ENCODE measurements around the gene TCF21.
A peak's percentile ranks its signal among the peaks of the same experiment; 100 is the strongest.
"Not testable (repeated sequence)": the region's sequence is repeated elsewhere in the genome, so short reads cannot be mapped to it uniquely, and the experiment has no call there.

TCF21 gene

DNA sequence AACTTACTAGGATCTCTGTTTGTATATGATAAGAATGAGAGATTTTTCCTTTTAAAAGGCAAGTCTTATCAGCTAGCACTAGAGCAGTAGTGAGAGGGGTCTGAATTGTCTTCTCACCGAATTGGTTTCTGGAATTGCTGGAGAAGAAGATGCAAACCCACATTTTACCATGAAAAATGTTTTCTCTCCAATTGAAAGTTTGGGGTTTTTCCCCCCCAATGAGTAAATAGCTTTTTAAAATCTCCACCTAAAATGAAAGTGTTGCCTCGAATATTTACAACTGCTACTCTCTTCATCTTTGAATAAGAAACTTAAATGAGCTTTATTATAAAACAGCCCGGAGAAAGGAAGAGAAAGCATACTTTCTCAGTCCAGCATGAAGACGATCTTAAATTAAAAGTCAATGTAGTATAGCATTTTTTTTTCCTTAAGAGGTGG is 1.8 kb downstream of the TCF21 start:
- no peak for DNase-seq

DNA sequence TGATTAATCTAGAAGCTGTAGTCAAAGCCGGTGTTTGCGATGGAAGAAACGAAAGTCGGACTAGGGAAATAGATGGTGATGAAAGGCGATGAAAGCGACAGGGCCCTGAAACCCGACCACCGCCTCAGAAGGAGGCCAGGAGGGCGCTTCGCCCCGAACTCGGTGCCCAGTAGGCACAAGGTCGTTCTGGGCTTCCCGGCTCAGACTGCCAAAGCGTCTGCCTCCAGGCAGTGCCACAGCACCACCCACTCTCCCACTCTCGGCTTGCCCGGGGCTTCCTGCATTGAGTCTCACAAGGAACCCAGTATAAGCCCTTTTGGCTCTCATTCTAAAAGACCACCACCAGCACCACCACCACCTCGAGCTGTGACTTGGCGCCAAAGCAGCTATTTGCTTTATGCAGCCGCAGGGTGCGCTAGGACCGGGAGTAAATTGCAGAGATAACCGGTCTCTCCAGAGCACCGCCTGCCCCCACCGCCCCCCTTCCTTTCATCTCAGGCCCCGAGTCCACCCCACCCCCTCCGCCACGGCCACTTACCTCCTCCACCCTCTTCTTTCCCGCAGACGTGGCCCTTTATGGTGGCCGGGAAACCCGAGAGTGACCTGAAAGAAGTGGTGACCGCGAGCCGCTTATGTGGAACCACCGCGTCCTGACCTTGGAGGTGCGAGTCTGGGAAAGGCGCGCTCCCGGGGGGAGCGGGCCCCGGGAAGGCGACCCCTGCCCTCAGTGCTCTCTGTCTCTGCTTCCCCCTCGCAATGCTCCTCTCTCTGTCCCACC is 2.4 kb downstream of the TCF21 start:
- peak; percentile 10 for DNase-seq

DNA sequence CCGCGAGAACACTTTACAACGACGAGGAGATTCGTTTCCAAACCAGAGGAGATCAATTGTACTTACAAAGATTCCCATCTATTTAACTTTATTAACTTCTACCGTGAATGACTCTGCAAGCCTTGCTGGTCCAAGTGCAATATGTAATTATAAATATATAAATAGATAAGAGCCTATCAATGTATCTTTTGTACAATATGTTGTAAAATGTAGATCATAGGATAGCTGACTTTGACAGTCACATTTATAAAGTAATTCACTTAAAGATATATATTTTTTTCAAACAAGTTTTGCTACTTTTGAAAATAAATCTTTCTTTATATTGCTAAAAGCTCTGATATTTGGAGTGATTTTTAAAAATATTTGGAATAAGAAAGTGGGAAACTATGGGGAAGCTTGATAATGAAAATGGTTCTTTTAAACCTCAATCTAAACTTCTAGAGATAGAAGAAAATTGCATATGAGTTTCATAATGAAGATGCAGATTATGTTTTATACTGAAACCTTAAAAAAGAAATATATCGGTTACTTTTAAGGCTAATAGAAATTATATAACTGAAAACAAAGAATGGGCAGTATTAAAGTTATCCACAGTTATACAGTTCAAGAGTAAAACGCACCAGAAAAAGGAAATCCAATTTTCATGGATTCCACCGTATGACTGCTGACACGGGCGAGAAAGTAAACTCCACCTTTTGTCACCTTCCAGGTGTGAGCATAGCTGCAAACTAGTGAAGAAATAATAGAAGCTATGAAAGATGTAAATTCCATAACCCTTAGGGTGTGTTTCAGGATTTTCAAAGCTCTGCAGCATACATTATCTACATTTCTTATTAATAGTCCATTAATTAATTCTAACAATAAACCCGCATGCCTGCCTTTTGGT is 3.3 kb downstream of the TCF21 start:
- DNase-seq: no peak

DNA sequence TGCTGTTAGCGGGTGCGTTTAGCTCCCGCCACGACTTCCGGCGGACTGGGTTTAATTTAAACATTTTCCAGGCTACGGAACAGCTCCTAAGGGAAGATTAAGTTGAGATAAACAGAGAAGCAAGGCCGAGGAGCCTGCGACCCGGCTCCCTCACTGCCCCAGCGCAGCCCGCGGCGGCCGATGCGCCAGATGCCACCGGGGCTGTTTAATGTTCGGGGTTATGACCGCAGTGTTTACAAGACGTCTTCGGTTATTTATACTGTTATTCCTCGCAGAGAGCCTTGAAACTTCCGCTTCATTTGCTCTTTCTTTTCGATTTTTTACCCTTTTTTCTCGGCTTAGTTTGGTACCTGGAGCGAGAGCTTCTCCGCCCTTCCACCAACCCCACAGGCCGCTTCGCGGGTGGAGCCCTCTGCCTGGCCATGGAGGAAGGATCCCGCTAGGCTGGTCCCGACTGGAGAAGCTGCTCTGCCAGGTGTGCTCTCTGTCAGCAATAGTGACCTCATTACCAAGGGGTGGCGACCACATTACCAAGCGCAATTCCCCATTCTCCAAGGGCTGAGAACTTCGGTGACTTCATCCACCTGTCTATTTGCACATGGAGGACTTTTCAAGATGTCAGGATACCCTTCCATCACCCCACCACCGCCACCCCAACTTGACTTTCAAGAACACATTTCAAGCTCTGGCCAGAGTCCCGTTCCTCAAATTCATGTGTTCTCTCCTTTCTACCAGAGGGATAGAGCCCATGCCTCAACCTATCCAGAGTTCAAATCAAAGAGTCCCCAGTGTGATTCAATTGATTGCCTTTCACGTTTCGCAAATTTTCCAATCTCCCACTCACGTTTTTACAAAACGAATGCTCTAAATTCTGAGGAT is 4.1 kb downstream of the TCF21 start:
- peak; percentile 7 for DNase-seq

DNA sequence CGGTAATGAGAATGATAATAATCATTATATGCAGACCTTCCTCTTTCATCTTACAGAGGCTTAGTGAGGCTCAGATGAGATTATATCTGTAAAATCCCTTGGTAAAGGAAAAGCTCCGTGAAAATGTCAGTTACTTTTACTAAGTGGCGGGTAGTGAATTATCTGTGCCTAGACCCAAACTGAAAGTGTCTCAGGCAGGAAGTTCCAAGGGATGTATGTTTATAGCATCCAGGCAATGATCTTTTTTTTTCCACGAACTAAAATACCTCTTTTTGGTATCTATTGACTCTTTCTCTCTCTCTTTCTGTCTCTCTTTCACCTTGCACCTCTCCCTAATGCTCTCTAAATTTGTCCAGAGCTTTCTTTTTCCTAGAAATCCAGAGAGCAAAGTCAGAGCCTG is 5.0 kb downstream of the TCF21 start:
- no peak for DNase-seq

DNA sequence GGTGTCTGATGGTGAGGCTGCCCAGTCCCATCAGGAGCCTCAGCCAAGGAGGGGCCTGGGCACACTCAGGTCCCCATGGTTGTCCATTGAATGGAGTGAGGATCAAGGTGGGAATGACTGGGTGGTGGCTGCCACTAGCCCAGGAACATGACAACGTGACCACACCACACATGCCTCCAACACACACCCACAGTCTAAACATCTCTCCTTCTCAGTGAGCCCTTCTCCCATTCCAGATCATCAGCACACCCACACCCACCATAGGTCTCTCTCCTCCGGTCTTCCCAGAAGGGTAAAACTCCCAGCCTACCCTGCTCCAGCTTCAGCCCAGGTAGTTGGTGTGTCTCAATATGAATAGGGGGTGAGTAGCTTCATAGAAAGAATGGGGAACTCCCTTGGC is 5.5 kb downstream of the TCF21 start:
- DNase-seq: no peak

DNA sequence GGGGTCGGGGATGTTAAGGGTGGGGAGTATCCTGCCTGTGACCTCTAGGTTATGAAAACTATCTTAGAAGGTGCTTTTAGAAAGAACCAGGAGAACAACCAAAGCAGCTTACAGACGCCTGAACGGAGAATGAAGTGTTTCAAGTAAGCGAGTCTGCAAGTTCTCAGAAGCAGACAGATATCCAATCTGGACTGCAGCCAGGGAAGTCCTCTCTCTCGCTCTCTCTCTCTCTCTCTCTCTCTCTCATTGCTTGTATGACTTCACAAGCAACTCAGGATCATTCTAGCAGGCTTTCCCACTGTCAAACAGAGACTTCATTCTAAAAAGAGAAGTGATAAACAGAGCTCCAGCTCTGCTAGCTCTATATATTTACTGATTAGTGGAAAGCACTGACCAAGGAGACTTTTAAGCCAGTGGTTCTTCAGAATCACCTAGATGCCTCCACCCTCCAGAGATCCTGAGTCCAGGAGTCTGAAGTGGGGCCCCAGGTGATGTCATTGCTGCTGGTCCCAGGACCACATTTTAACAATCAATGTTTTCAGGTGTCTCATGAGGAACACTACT is 6.0 kb downstream of the TCF21 start:
- DNase-seq: no peak

DNA sequence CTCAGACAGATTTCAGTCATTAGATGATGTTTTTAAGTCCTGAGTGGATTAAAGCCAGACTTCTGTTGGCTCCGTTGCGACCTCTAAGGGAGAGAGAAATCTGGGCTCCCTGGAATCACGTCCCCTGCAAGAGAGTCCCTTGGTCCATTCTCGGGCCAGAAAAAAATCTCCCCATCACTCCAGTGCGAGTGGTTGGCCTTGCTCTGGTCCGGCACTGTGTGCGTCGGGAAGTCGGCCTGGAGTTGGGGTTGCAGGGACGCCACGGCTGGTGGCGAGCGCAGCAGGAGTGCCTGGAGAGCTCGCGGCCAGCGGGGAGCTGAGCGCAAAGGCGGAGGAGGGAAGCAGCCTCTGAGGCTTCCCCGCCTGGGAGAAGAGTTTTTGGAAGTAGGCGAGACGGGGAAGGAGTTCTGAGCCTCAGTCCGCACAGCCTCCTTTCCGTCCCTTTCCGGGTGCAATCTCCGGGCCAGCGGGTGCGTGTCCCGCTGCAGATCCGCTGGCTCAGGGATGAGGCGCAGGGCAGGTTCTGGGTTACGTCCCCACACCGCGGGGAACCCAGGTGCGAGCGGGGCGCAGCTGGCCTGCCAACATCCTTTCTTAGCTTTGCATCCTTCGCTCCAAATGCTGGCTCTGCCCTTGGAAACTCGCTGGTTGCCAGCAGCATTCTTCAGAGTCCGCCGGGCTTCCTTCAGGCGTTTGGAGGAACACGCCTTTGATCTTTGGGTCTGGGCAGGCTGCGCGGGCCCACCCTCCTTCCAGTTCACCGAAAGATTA is 6.8 kb downstream of the TCF21 start:
- DNase-seq: no peak

DNA sequence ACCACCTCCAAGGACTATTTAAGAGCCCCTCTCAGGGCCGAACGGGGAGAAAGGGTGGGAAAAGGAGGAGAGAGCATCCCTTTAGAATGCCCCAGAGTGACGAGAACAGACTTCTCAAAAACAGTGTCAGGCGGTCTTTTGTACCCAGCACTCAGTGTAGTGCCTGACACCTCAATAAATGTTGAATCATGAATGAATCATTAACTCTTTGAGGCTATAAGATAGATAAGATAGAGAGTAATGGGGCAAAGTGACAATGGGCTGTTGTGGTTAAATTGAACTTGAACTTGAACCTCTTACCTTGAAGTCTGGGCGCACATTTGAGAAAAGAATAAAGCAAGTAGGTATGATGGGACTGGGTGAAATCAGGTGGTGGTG is 7.4 kb downstream of the TCF21 start:
- DNase-seq: no peak

DNA sequence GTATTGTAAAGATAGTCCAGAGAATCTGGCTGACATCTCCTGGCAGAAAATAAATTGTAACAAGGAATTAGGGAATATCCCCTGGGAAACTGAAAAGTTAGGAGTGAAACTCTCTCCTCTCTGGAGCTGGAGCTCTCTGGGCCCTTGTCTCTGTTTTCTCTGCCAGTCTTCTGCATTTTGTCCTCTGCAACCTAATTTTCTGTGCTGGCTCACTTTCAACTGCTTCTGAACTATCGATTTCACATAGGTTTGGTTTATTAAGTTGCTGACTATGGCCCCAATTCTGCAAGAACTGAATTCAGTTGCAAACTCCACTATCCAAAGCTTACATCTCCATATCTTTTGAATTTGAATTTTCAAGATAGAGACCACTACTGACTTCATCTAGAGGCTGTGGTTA is 9.3 kb downstream of the TCF21 start:
- DNase-seq: no peak

DNA sequence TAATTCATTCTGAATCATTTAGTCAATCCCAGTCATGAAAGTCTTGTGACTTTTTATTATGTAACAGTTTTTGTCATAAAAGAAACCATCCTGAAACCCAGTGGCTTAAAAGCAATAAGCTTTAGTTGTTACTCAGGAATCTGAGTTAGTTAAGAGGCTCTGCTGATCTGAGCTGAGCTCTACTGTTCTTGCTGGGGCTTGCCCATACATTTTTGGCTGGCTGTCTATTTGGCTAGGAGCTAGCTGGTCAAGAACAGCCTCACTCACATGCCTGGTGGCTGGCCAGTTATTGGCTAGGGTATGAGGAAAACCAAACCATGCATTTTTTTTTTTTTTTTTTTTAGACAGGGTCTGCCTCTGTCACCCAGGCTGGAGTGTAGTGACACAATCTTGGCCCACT is 10.6 kb downstream of the TCF21 start:
- DNase-seq: no peak

DNA sequence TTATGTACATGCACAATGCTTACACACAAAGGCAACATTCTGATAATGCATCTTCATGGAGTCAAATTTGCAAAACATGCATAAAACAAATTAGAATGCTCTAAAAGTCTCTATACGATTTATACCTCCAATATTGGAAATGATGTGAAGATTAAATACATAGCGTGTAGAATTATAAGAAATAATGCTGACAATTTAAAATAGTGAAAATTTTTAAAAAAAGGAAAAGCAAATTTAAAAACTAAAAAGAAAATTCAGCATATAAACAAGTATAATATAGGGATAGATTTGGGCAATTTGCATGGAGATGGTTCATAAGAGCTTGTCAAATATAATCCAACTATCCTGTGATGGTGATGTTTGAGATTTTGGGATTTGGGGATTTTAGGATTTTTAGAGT is 14.9 kb downstream of the TCF21 start:
- no peak for DNase-seq

DNA sequence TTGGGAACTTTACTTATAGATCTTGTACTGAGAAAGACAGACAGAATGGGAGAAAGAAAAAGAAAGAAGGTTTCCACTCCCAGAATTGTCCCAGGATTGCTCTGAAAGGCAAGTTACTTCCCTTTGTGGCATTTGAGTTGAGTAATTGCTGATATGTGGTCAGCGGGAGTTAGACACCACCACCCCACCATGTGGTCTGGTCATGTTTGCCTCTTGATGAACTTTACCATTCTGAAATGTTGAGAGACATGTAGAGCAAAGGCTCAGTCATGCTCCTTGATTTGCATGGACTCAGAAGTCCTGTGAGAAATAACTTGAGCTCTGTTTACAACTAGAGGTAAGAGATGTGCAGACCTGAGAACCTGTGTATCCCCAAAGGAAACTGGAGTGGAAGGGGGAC is 17.1 kb downstream of the TCF21 start:
- peak; percentile 46 for DNase-seq

DNA sequence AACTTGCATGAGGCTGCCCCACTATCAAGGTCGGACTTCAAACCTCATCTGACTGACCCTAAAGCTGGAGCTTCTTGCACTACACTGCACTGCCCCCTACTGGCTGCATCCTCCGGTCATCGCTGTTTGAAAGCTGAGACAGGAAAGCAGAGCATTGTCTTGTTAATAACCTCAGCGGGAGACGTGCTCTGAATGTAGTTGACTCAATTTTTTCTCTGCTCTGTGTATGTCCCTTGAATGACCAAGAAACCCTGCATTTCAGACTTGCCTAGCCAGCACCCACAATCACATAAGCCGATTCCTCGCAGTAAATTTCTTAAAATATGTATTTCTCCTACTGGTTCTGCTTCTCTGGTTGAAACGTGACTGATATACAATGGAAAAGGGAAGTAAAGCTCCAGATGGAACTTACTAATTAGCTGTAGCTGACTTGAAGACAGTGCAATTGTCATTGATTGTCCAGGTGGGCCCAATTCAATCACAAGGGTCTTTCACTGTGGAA is 27.8 kb downstream of the TCF21 start:
- peak; percentile 90 for DNase-seq

DNA sequence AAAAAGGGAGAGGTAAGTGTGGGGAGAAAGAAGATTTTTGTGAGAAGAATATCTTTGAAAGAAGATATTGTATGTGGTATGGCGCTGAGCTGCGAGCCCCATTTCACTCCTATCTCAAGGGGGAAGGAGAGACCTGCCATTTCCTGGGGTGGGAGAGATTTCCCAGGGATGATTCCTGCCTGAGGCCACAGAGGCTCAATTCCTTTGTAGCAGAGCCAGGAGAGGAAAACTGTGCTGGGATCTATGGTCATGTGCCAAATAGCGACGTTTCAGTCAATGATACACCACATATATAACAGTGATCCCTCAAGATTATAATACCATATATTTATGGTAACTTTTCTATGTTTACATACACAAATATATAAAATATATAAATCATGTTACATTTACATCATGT is 28.9 kb downstream of the TCF21 start:
- no peak for DNase-seq

DNA sequence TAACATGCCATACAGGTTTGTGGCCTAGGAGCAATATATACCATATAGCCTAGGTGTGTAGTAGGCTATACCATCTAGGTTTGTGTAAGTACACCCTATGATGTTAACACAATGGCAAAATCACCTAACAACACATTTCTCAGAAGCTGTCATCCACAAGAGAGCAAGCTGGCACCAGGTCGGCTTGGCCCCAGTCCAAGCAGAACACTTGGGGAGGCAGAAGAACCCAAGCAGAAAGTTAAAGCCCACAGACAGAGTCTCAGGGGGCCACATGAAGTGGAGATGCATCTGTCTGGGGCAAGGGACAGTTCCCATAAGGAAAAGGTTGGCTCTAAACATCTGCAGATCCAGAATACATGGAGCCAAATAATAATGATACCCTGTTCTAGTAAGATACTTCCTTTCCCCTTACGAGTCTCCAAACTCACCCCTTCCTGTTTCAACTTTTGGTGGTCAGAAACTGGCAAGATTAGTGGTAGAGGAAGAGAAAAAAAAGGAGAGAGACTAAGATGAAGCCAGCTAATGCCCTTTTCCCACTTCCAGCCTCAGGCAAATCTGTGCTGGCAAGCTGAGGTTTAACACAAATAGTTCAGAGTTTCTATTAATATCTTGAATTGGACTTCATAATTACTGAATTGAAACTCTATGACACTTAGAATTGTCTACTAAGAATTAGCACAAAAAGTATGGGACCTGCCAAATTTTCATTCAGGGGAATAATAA is 29.5 kb downstream of the TCF21 start:
- DNase-seq: no peak

DNA sequence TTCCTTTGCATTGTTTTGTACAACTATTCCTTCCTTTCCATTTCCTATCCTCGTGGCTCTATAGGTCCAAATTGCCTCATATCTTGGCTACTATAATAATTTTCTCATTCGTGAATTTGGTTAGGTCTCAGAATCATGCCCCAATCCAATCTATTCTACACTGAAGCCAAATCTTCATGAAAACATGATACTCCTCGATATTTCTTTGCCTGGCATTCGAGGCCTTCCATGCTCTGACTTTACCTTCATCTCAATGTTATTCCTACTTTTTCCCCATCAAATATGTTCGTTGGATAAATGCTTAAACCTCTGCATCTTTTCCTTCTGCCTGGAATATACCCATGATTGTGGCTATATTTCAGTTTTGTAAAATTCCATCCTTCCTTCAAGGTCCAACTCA is 30.4 kb downstream of the TCF21 start:
- DNase-seq: no peak

DNA sequence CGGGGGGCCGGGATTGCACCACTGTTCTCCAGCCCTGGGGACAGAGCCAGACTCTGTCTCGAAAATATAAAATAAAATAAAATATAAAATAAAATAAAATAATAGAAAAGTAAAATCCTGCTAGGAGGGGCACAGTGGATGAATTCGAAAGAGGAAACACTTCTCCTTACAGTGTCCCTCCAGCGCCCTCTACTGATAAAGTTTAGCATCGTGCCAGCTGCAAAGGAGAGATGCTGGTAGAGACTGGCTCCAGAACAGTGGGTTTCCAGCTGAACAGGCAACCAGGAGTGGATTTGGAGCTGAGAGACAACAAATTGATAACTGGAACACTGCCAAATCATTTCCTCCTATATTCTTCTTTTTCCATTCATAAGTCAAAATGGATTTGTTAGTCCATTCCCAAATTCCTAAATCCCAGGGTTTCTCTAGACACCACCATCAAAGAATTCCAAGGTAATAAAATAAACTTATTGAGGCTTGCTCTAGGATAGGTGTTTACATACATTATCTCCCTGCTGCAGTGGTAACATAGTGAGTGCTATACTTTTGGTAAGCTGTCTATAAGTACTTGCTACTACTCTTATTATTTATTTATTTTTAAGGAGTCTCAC is 32.4 kb downstream of the TCF21 start:
- DNase-seq: peak; percentile 92

DNA sequence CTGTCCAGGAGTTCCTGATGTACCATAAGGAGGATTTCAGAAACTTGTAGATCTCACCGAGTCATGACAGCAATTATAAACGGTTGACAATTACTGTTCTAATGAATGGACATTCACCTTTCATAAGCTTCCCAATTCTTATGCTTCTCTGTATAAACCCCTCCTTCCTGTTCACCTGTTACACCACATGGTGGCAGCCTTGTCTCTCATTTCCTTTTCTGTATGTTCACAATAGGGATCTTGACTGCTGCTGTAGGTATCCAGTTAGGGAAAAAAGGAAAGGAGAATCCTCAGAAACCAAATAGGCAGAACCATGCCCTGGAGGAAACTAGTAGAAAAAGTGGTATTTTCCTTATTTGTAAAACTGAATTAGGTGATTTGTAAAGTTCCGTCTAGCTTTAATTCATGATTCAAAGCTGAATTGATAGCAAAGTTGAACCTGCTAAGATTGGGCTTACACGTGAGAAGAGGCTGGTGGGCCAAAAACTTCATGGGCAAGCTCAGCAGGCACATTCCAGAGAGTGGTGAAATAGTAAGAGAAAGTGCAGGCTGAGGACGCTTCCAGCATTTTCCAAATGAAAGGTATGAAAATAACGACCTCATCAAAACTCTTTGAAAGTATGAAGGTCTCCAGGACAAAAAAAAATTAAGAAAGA is 35.2 kb downstream of the TCF21 start:
- DNase-seq: peak; percentile 85

DNA sequence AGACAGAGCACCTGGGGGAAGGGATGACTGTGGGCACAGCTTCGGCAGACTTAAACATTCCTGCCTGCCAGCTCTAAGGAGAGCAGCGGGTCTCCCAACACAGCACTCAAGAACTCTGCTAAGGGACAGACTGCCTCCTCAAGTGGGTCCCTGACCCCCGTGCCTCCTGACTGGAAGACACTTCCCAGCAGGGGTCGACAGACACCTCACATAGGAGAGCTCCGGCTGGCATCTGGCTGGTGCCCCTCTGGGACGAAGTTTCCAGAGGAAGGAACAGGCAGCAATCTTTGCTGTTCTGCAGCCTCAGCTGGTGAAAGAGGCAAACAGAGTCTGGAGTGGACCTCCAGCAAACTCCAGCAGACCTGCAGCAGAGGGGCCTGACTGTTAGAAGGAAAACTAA is 42.3 kb downstream of the TCF21 start:
- DNase-seq: not testable (repeated sequence)

Measured in hematopoietic multipotent progenitor cell treated with erythropoietin and hydrocortisone succinate and interleukin-3 and kit ligand, for 4 days (in vitro differentiated cells).